Smooth muscle cell (in vitro differentiated cells): ENCODE data around the gene COMMD7. TPM values are rescaled to one million over a fixed set of nuclear protein-coding genes. Genes with fewer than 3 reads are reported as not detected.

Experiments used
- DNase-seq: peaks from one replicate; lab custom pipeline; 2025; ENCODE audit not compliant: unreplicated experiment; lab: John Stamatoyannopoulos, UW
- H2AFZ ChIP-seq: fragments of 200-600 bp; sonication (generic); 2 replicates; pipeline ENCODE4 v1.6.0; 2016; ENCODE audit warnings: antibody characterized with exemption, low read depth, mild to moderate bottlenecking
- H3F3A ChIP-seq: fragments of 200-600 bp; sonication (generic); 2 replicates; pipeline ENCODE4 v1.6.0; 2017; ENCODE audit warnings: antibody characterized with exemption, low read depth
- H3K27ac ChIP-seq: fragments of 200-600 bp; sonication (generic); 2 replicates; pipeline ENCODE4 v1.5.1; 2016; ENCODE audit warnings: low read depth, mild to moderate bottlenecking
- H3K27me3 ChIP-seq: fragments of 200-600 bp; sonication (generic); 2 replicates; pipeline ENCODE4 v1.6.1; 2016; ENCODE audit warnings: low read depth, mild to moderate bottlenecking
- H3K36me3 ChIP-seq: fragments of 200-600 bp; sonication (generic); 2 replicates; pipeline ENCODE4 v1.5.1; 2016; ENCODE audit warnings: low read depth
- H3K4me1 ChIP-seq: fragments of 200-600 bp; sonication (generic); 2 replicates; pipeline ENCODE4 v1.5.1; 2016; ENCODE audit warnings: low read depth
- H3K4me2 ChIP-seq: fragments of 200-600 bp; sonication (generic); 2 replicates; pipeline ENCODE4 v1.6.0; 2016; ENCODE audit warnings: mild to moderate bottlenecking
- H3K4me3 ChIP-seq: fragments of 200-600 bp; sonication (generic); 2 replicates; pipeline ENCODE4 v1.5.1; 2016; ENCODE audit warnings: mild to moderate bottlenecking
- H3K79me2 ChIP-seq: fragments of 200-600 bp; sonication (generic); 2 replicates; pipeline ENCODE4 v1.6.0; 2016; ENCODE audit warnings: low read depth, mild to moderate bottlenecking
- H3K9ac ChIP-seq: fragments of 200-600 bp; sonication (generic); 2 replicates; pipeline ENCODE4 v1.6.0; 2016; ENCODE audit warnings: low read depth
- H3K9me3 ChIP-seq: fragments of 200-600 bp; sonication (generic); replicated peaks from 2 replicates; pipeline ENCODE4 v1.5.1; 2016; ENCODE audit warnings: low read depth
- H4K20me1 ChIP-seq: fragments of 200-600 bp; sonication (generic); 2 replicates; pipeline ENCODE4 v1.6.0; 2016; ENCODE audit warnings: low read depth
- CTCF ChIP-seq: fragments of 200-600 bp; sonication (generic); IDR thresholded peaks from 2 replicates; pipeline ENCODE4 v1.5.1; 2017; ENCODE audit warnings: borderline replicate concordance, mild to moderate bottlenecking, antibody characterized with exemption; ENCODE audit not compliant: insufficient read depth, poor library complexity, severe bottlenecking
- WGBS: methylation state at CpG from one replicate; pipeline ENCODE4 v1.1.7; 2016; ENCODE audit warnings: low lambda C conversion rate; 5-methylcytosine and 5-hydroxymethylcytosine counted together
- polyA plus RNA-seq: library from polyadenylated mRNA; unstranded; fragments of >200 nt; fragmentation: Nextera tagmentation; extraction: Ambion mirVana; gene quantifications from 2 replicates; pipeline ENCODE4 v1.2.1, GENCODE V29; 2016
- total RNA-seq: library from RNA; depleted of rRNA; stranded (reverse); fragments of >200 nt; gene quantifications from 2 replicates; pipeline ENCODE4 v1.2.3, GENCODE V29; 2014

COMMD7 gene
- total and polyA plus RNA-seq, 2 experiments from 2014 or later = 29.2 to 57.6 TPM

- H3F3A ChIP-seq = no peaks in the 10 kb centered on the region
- H3K4me2 ChIP-seq = no peak overlapping the region
- H3K27ac ChIP-seq = no peak overlapping the region
- no peak for DNase-seq
- no peak overlapping the region for H3K4me3 ChIP-seq
- H3K4me1 ChIP-seq = no peaks in the 10 kb centered on the region
- H3K9ac ChIP-seq = no peak overlapping the region
- WGBS = 86% methylated on average over 11 of the region's 11 CpGs
- H3K79me2 ChIP-seq = no peaks in the 10 kb centered on the region
- no peak for TF ChIP-seq CTCF
- no peaks in the 10 kb centered on the region for H4K20me1 ChIP-seq
- no peaks in the 10 kb centered on the region for H3K36me3 ChIP-seq
- H2AFZ ChIP-seq = no peak overlapping the region
- H3K27me3 ChIP-seq = no peaks in the 10 kb centered on the region
- no peaks in the 10 kb centered on the region for H3K9me3 ChIP-seq
Observed at GRCh38 chr20:32664012-32664677, 79.1 kb downstream of the COMMD7 start.

- no peaks in the 10 kb centered on the region for H3K36me3 ChIP-seq
- no peak overlapping the region for H2AFZ ChIP-seq
Observed at GRCh38 chr20:32663335-32664011, 79.8 kb downstream of the COMMD7 start.

GRCh38 chr20:32661820-32662528 is 81.3 kb downstream of the COMMD7 start:
- WGBS = 87% methylated on average over 10 of the region's 10 CpGs
- Histone ChIP-seq H3F3A (no peaks in the 10 kb centered on the region), H3K36me3 (no peaks in the 10 kb centered on the region), H3K4me2 (no peak overlapping the region), H3K9ac (no peak overlapping the region), H3K27ac (no peak overlapping the region), H3K9me3 (no peaks in the 10 kb centered on the region), H2AFZ (no peak overlapping the region), H3K79me2 (no peaks in the 10 kb centered on the region), H3K27me3 (no peaks in the 10 kb centered on the region), H4K20me1 (no peaks in the 10 kb centered on the region), H3K4me1 (no peaks in the 10 kb centered on the region), H3K4me3 (no peak overlapping the region)
- TF ChIP-seq CTCF = no peak
- no peak for DNase-seq

More at GRCh38 chr20:32663335-32664011, 79.8 kb downstream of the COMMD7 start:
- no peak for DNase-seq
- Histone ChIP-seq H3K27me3 (no peaks in the 10 kb centered on the region), H3K9me3 (no peaks in the 10 kb centered on the region), H3K79me2 (no peaks in the 10 kb centered on the region), H3K4me2 (no peak overlapping the region), H3K27ac (no peak overlapping the region), H3K9ac (no peak overlapping the region), H3K4me3 (no peak overlapping the region), H3K4me1 (no peaks in the 10 kb centered on the region), H3F3A (no peaks in the 10 kb centered on the region), H4K20me1 (no peaks in the 10 kb centered on the region)
- 93% methylated on average over 6 of the region's 6 CpGs for WGBS
- TF ChIP-seq CTCF = no peak
